ENCODE data around the gene DCAF5.
"Not testable (repeated sequence)": the region's sequence is repeated elsewhere in the genome, so short reads cannot be mapped to it uniquely, and the experiment has no call there.

The DCAF5 gene

GRCh38 chr14:69152902-69153151, at the start of gene DCAF5:
Gene DCAF5, minus strand, starts transcription at chr14:69153119. Its CDS starts 141 bp downstream, at chr14:69152978.
- peak in 1 of 2 donors; percentile 90 for DNase-seq

- no peak for DNase-seq
These were observed 46.9 kb upstream of the DCAF5 start for GRCh38 chr14:69199786-69200185.

GRCh38 chr14:69193721-69194120, 40.8 kb upstream of the DCAF5 start:
- DNase-seq = no peak

- DNase-seq = peak; percentile 75 to 82
These were observed 38.6 kb upstream of the DCAF5 start, which contains the start of gene EXD2 for GRCh38 chr14:69191340-69192111. Gene EXD2, plus strand, starts transcription at chr14:69191498. Its CDS starts 17,973 bp downstream, at chr14:69209471.

GRCh38 chr14:69190191-69190590, 37.3 kb upstream of the DCAF5 start:
- DNase-seq = no peak

- DNase-seq = no peak
These were observed 30.8 kb upstream of the DCAF5 start for GRCh38 chr14:69183735-69184134.

- not testable (repeated sequence) for DNase-seq
These were observed 29.7 kb upstream of the DCAF5 start for GRCh38 chr14:69182580-69182979.

- no peak for DNase-seq
These were observed 28.6 kb upstream of the DCAF5 start for GRCh38 chr14:69181491-69181890.

- no peak for DNase-seq
These were observed 22.2 kb upstream of the DCAF5 start for GRCh38 chr14:69175130-69175529.

- no peak for DNase-seq
These were observed 18.6 kb upstream of the DCAF5 start for GRCh38 chr14:69171569-69171968.

GRCh38 chr14:69170839-69171238, 17.9 kb upstream of the DCAF5 start:
- no peak for DNase-seq

- not testable (repeated sequence) for DNase-seq
These were observed 12.9 kb upstream of the DCAF5 start for GRCh38 chr14:69165787-69166186.

GRCh38 chr14:69161590-69161989, 8.7 kb upstream of the DCAF5 start:
- no peak for DNase-seq

- no peak for DNase-seq
These were observed 3.3 kb upstream of the DCAF5 start for GRCh38 chr14:69156224-69156623.

GRCh38 chr14:69154779-69155178, 1.9 kb upstream of the DCAF5 start:
- DNase-seq = no peak

- peak in 1 of 2 donors; percentile 26 for DNase-seq
These were observed 953 bp upstream of the DCAF5 start for GRCh38 chr14:69153873-69154270.

GRCh38 chr14:69153152-69153872, 393 bp upstream of the DCAF5 start:
- DNase-seq = peak in 1 of 2 donors; percentile 92

- peak; percentile 45 to 53 for DNase-seq
These were observed 578 bp downstream of the DCAF5 start for GRCh38 chr14:69152181-69152901.

- DNase-seq = peak; percentile 79
These were observed 1.3 kb downstream of the DCAF5 start for GRCh38 chr14:69151458-69152180.

- DNase-seq = no peak
These were observed 3.3 kb downstream of the DCAF5 start for GRCh38 chr14:69149461-69150244.

- DNase-seq = no peak
These were observed 10.8 kb downstream of the DCAF5 start for GRCh38 chr14:69142101-69142500.

GRCh38 chr14:69141550-69141949, 11.4 kb downstream of the DCAF5 start:
- no peak for DNase-seq

Measured in stimulated activated CD4-positive, alpha-beta T cell treated with anti-CD3 and anti-CD28 coated beads, Interleukin-2, amount 100 ng/mL, for 24 hours (primary cell).